HG03025 (cell line): Measurements from ENCODE around the gene CCR9.
"Not testable (repeated sequence)": the region's sequence is repeated elsewhere in the genome, so short reads cannot be mapped to it uniquely, and the experiment has no call there.

Experiments
- ATAC-seq: cut with Tn5 transposase; IDR thresholded peaks from one replicate; pipeline ENCODE4 v1.9.1; 2021; ENCODE audit warnings: mild to moderate bottlenecking, moderate library complexity; ENCODE audit not compliant: unreplicated experiment, low FRiP score

The CCR9 gene

DNA sequence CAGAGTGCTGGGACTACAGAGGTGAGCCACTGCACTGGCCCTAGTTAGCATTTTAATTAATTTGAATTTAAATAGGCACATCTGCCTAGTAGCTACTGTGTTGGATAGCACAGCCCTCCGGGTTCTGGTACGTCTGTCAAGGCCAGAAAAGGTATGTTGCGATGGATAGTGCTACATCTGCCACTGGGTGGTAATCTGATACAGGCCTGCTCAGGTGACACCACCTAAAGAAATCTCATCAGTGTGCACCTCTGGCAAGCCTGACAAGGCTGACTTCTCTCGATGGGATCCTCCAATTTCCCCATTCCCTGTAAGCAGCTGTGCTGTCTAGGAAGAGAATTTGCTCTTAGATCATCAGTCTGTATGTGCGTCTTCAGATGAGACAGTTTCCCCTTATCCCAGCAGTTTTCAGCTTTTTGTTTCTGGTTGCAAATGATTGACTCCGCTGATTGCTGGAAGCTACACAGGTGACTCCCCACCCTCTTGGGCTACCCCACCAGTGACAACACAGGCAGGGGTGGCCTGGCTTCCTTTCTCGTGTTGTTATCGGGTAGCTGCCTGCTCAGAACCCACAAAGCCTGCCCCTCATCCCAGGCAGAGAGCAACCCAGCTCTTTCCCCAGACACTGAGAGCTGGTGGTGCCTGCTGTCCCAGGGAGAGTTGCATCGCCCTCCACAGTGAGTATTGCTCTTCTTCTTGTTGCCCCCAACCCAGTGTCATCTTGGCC is at the start of gene CCR9:
Gene CCR9, plus strand, starts transcription at position 565 of the 727 bp plus-strand sequence. CDS start 8,391 bp downstream, outside the sequence.
- ATAC-seq, result no peak

DNA sequence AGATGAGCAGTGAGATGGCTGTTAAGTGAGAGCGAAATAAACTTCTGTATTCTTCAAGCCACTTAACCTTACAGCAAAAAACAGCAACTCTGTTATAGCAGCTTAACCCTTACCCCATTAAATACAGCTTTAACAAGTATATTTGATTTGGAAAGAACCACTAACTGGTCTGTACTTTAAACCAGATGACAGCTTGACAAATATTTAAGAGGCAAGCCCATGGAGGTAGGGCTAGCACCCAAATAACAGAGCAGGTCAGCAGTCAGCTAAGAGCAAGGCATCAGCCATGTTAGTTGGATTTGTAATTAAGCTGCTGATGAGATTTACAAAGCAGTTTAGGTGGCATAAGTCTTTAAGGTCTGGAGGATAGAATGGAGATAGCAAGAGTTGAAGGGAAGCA is 47.9 kb upstream of the CCR9 start:
- no peak for ATAC-seq

DNA sequence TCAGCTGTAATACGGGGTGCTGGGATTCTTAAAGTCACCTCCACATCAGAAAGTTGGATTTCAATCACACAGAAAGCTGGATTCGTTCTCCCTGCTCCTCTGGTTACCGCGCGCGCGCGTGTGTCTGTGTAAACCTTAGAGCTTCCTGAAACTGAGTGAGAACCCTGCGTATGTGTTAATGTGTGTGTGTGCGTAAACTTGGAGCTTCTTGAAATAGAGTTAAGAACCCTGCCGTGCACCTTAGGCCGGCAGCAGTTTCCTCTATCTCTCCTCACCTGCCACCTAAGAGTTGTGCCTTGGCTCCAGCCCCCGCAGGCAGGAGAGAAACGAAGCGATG is 45.0 kb upstream of the CCR9 start:
- peak; percentile 9 for ATAC-seq

- peak; percentile 96 for ATAC-seq
Measured at GRCh38 chr3:45841757-45842491, 44.4 kb upstream of the CCR9 start, which contains the start of gene LZTFL1. Gene LZTFL1, minus strand, starts transcription at chr3:45842119. Its CDS starts 128 bp downstream, at chr3:45841991.

- no peak for ATAC-seq
Measured at GRCh38 chr3:45842851-45843625, 43.3 kb upstream of the CCR9 start.

- ATAC-seq, result no peak
Measured at GRCh38 chr3:45844616-45845015, 41.7 kb upstream of the CCR9 start.

GRCh38 chr3:45848392-45848791 is 38.0 kb upstream of the CCR9 start:
- no peak for ATAC-seq

- no peak for ATAC-seq
Measured at GRCh38 chr3:45852828-45853227, 33.5 kb upstream of the CCR9 start.

DNA sequence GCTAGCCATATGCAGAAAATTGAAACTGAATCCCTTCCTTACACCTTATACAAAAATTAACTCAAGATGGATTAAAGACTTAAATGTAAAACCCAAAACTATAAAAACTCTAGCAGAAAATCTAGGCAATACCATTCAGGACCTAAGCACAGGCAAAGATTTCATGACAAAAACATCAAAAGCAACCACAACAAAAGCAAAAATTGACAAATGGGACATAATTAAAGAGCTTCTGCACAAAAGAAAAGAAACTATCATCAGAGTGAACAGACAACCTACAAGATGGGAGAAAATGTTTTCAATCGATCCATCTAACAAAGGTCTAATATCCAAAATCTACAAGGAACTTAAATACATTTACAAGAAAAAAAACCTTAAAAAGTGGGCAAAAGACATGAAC is 30.0 kb upstream of the CCR9 start:
- not testable (repeated sequence) for ATAC-seq

- not testable (repeated sequence) for ATAC-seq
Measured at GRCh38 chr3:45857024-45857423, 29.3 kb upstream of the CCR9 start.

- ATAC-seq, result no peak
Measured at GRCh38 chr3:45858809-45859543, 27.4 kb upstream of the CCR9 start.

DNA sequence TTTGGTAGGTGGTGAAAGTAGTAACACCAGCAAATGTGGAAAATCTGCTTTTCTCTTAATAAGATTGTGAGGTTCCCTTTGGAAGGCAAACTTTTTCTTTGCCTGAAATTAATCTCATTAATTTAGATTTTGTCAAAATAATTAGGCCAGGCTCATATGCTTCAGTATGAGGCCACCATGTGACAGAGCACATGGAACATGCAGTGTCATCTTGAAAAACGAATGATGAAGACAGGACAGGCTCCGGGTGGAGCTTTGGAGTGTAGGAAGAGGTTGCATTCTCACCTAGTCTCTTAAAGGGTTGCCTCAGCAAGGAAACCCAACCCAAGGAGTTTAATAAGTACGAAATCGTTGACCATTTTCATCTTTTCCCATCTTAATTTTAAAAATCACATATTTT is 25.9 kb upstream of the CCR9 start:
- ATAC-seq, result no peak

DNA sequence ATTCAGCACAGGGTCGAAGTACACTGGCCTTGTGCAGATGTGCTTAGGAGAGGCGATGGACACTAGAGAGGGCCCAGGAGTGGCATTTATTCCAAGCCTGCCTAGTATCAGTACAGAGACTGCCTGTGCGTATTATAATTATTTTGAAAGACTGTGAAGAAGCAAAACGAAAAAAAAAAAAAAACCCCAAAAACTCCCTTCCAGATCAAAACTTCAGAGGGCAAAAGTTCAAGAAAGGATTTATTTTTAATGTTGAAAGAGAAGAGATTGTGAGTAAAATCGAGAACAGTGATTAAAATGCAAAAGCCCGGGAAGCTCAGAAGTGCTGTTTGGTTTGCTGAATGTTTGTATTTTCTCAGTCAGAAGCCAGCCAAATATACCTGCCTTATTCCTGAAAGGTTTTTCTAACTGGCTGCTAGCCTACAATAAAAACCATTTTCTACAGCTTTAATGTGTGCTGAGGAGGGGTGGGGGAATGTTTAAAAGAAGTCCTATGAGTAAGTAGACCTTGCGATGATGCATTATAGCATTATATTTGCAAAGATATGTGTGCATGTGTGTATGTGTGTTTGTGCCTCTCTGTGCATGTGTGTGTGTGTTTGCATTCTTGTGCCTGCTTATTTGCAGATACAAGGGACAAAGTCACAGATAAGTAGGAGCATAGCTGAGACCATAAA is 25.2 kb upstream of the CCR9 start:
- ATAC-seq, result no peak

- ATAC-seq, result peak; percentile 49
Measured at GRCh38 chr3:45864760-45865519, 21.4 kb upstream of the CCR9 start.

GRCh38 chr3:45865563-45865962 is 20.8 kb upstream of the CCR9 start:
- ATAC-seq, result no peak

DNA sequence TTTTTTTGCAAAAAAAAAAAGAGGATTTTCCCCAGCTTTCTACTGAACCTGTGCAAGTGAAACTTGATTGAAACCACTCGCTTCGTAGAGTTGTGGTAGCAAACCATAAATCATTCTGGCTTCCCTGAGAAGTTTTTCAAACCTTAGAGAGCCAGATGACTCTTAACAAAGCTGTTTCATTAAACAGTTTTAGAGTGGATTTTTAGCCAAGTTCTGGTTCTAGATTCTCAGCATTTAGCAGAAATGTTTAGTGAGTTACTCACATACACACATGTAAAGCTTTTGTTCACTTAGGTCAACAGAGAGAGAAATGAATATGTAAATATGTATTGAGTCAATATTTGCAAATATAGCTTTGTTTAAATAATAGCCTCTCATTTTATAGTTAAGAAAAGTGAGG is 18.1 kb upstream of the CCR9 start:
- no peak for ATAC-seq

- no peak for ATAC-seq
Measured at GRCh38 chr3:45868650-45869049, 17.7 kb upstream of the CCR9 start.

DNA sequence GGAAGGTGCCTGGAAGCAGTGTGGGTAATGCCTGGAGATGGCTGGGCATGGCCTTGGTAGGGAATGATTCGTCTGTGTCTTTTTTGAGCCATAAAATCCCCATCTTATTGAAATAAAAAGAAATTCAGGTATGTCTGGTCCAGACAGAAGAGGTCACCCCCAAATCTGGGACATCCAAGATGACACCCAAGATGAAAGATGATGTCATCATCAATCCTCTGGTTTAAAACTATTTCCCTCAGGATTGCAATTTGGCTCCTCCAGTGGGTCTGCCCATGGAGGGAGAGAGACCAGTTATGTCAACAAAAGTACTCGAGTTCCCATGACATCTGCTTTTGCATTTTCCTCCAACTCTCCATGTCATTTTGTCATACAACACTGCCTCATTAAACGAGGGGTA is 16.7 kb upstream of the CCR9 start:
- no peak for ATAC-seq

GRCh38 chr3:45870099-45870498 is 16.2 kb upstream of the CCR9 start:
- ATAC-seq, result no peak
